ENCODE measurements around the gene PSMD3. TPM values are rescaled to one million over a fixed set of nuclear protein-coding genes. Genes with fewer than 3 reads are reported as not detected.

The PSMD3 gene
- polyA plus RNA-seq, 1 donor (not counting 4 experiments of a cell fraction or from before 2014, with no cell fraction given), result 108 TPM

DNA sequence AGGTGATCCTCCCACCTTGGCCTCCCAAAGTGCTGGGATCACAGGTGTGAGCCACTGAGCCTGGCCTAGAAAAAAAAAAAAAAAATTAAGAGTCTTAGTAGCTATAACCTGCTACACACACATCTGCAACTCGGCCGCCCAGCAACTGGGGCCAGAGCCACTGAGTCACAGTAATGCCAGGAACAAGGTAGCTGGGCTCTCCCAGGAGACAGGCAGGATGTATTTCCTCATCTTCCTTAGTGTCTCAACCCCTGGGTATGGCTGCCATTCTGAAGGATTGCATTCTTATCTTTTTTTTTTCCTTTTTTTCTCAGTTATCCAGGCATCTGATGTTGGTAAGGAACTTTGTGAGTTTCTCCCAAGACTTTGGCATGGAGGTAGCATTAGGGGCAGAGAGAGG, 7.1 kb upstream of the PSMD3 start:
- Histone ChIP-seq H4K20me1 (ENCODE audit: control insufficient read depth, extremely low read depth, insufficient read depth, low read length) (no peaks in the 10 kb centered on the region), H3K9ac (ENCODE audit: control insufficient read depth, extremely low read depth, insufficient read depth, low read length) (no peak overlapping the region), H3K27me3 (ENCODE audit: control insufficient read depth, extremely low read depth, insufficient read depth, low read length) (no peaks in the 10 kb centered on the region), H3K9me1 (ENCODE audit: control insufficient read depth, extremely low read depth, insufficient read depth, low read length) (no peaks in the 10 kb centered on the region), H3K4me1 (ENCODE audit: control insufficient read depth, extremely low read depth, insufficient read depth, low read length) (peaks cover 12% of the 10 kb centered on the region), H3K4me3 (ENCODE audit: control insufficient read depth in 2 of 3, extremely low read depth in 1 of 3, insufficient read depth in 2 of 3, low read depth in 1 of 3, low read length in 3 of 3) (no peak overlapping the region), H3K4me2 (ENCODE audit: control insufficient read depth, extremely low read depth, insufficient read depth, low read depth, low read length) (no peak overlapping the region), H3K9me3 (ENCODE audit: control insufficient read depth, low read depth, low read length) (no peaks in the 10 kb centered on the region), H3K27ac (ENCODE audit: control insufficient read depth, insufficient read depth, low read length) (no peak overlapping the region), H2AFZ (ENCODE audit: control insufficient read depth, low read length) (no peak overlapping the region), H3K79me2 (ENCODE audit: control insufficient read depth, insufficient read depth, low read length) (no peaks in the 10 kb centered on the region), H3K36me3 (ENCODE audit: control insufficient read depth in 2 of 2, extremely low read depth in 1 of 2, insufficient read depth in 2 of 2, low read length in 2 of 2) (no peaks in the 10 kb centered on the region)
- DNase-seq (ENCODE audit: low read depth, low spot score), result no peak
- no peak for FAIRE-seq
- TF ChIP-seq, protein P1, sequence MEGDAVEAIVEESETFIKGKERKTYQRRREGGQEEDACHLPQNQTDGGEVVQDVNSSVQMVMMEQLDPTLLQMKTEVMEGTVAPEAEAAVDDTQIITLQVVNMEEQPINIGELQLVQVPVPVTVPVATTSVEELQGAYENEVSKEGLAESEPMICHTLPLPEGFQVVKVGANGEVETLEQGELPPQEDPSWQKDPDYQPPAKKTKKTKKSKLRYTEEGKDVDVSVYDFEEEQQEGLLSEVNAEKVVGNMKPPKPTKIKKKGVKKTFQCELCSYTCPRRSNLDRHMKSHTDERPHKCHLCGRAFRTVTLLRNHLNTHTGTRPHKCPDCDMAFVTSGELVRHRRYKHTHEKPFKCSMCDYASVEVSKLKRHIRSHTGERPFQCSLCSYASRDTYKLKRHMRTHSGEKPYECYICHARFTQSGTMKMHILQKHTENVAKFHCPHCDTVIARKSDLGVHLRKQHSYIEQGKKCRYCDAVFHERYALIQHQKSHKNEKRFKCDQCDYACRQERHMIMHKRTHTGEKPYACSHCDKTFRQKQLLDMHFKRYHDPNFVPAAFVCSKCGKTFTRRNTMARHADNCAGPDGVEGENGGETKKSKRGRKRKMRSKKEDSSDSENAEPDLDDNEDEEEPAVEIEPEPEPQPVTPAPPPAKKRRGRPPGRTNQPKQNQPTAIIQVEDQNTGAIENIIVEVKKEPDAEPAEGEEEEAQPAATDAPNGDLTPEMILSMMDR (optimal IDR thresholded peaks at IDR 0.05 in 1 of 3, IDR thresholded peaks at IDR 0.05 in 1 of 3, conservative IDR thresholded peaks at IDR 0.05 in 1 of 3; ENCODE audit: extremely low read depth in 1 of 3, insufficient read depth in 2 of 3, low read length in 3 of 3), result no peak
- no peak for TF ChIP-seq EZH2 (IDR thresholded peaks at IDR 0.05; ENCODE audit: low read length)
- dilution Hi-C loops (cut with MboI; ENCODE audit: extremely low pct_ligation_motif_present, low sequenced_read_pairs), result no loop called here

DNA sequence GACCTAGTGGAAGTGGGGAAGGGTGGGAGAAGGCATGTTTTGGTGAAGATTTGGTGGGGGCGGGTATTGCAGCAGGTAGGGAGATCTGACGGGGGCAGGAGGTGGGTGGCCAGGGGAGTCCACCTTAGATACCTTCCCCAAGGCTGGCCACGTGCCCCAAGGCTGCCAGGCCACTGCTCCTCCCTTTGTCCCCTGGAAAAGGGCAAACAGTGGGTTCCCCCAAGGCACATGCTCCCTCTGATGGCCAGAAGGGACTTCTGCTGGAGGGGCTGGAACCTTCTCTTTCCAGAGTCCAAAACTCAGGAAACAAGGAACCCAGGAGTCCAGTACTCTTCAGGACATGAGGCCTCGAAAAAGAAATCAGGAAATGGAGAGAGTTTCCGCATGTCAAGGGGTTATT, 6.2 kb upstream of the PSMD3 start:
- FAIRE-seq (no peak), DNase-seq (ENCODE audit: low read depth, low spot score) (no peak)
- Histone ChIP-seq H3K9me3 (ENCODE audit: control insufficient read depth, low read depth, low read length) (no peaks in the 10 kb centered on the region), H3K27me3 (ENCODE audit: control insufficient read depth, extremely low read depth, insufficient read depth, low read length) (no peaks in the 10 kb centered on the region), H3K4me3 (ENCODE audit: control insufficient read depth in 2 of 3, extremely low read depth in 1 of 3, insufficient read depth in 2 of 3, low read depth in 1 of 3, low read length in 3 of 3) (no peak overlapping the region), H3K9me1 (ENCODE audit: control insufficient read depth, extremely low read depth, insufficient read depth, low read length) (no peaks in the 10 kb centered on the region), H3K9ac (ENCODE audit: control insufficient read depth, extremely low read depth, insufficient read depth, low read length) (no peak overlapping the region), H3K27ac (ENCODE audit: control insufficient read depth, insufficient read depth, low read length) (no peak overlapping the region), H4K20me1 (ENCODE audit: control insufficient read depth, extremely low read depth, insufficient read depth, low read length) (no peaks in the 10 kb centered on the region), H2AFZ (ENCODE audit: control insufficient read depth, low read length) (no peak overlapping the region), H3K36me3 (ENCODE audit: control insufficient read depth in 2 of 2, extremely low read depth in 1 of 2, insufficient read depth in 2 of 2, low read length in 2 of 2) (no peaks in the 10 kb centered on the region), H3K4me1 (ENCODE audit: control insufficient read depth, extremely low read depth, insufficient read depth, low read length) (peaks cover 21% of the 10 kb centered on the region), H3K4me2 (ENCODE audit: control insufficient read depth, extremely low read depth, insufficient read depth, low read depth, low read length) (no peak overlapping the region), H3K79me2 (ENCODE audit: control insufficient read depth, insufficient read depth, low read length) (no peaks in the 10 kb centered on the region)
- TF ChIP-seq EZH2 (IDR thresholded peaks at IDR 0.05; ENCODE audit: low read length), result no peak
- TF ChIP-seq, protein P1 (optimal IDR thresholded peaks at IDR 0.05 in 1 of 3, IDR thresholded peaks at IDR 0.05 in 1 of 3, conservative IDR thresholded peaks at IDR 0.05 in 1 of 3; ENCODE audit: extremely low read depth in 1 of 3, insufficient read depth in 2 of 3, low read length in 3 of 3), result no peak
- dilution Hi-C loops (cut with MboI; ENCODE audit: extremely low pct_ligation_motif_present, low sequenced_read_pairs), result no loop called here
